GM12878 (cell line): ENCODE results near the gene PPM1D.

Experiments
- CHD4 ChIP-seq: fragments of 200-600 bp; sonication (generic); IDR thresholded peaks from 2 replicates; pipeline ENCODE4 v1.6.1; 2016; ENCODE audit warnings: mild to moderate bottlenecking
- CREM ChIP-seq: IDR thresholded peaks from 2 replicates; pipeline ENCODE4 v1.6.1; 2014; ENCODE audit warnings: antibody characterized with exemption, low read depth
- FOXK2 ChIP-seq: fragments of 450-650 bp; IDR thresholded peaks from 2 replicates; pipeline ENCODE4 v1.6.1; 2017; ENCODE audit warnings: mild to moderate bottlenecking, moderate library complexity
- NBN ChIP-seq: fragments of 450-650 bp; IDR thresholded peaks from 2 replicates; pipeline ENCODE4 v1.6.1; 2016
- NR2C2 ChIP-seq: IDR thresholded peaks from 2 replicates; pipeline ENCODE4 v1.6.1; 2011; ENCODE audit warnings: borderline replicate concordance, low read depth; ENCODE audit not compliant: control insufficient read depth, insufficient read length
- NRF1 ChIP-seq: conservative IDR thresholded peaks from 2 replicates; pipeline ENCODE4 v1.6.1; 2011; ENCODE audit warnings: mild to moderate bottlenecking, low read depth, low read length, improper control_type of control experiment
- POLR2A ChIP-seq: IDR thresholded peaks from 2 replicates; pipeline ENCODE4 v1.6.1; 2011; ENCODE audit warnings: low read depth, mild to moderate bottlenecking, low read length
- SRF ChIP-seq, 2 experiments: IDR thresholded peaks; 2 replicates each; pipeline ENCODE4 v1.6.1; 2011; ENCODE audit warnings: low read depth in 2 of 2, low read length in 2 of 2, mild to moderate bottlenecking in 1 of 2, moderate library complexity in 1 of 2
- ZNF24 ChIP-seq: fragments of 450-650 bp; IDR thresholded peaks from 2 replicates; pipeline ENCODE4 v1.6.1; 2017; ENCODE audit warnings: antibody characterized with exemption, mild to moderate bottlenecking
- TF ChIP-seq, protein P1 (sequence below), 3 experiments: IDR thresholded peaks in 2 of 3; conservative IDR thresholded peaks in 1 of 3; 2 replicates each; pipeline ENCODE4 v1.5.1; 2011; ENCODE audit warnings: low read depth in 3 of 3, low read length in 3 of 3, mild to moderate bottlenecking in 3 of 3, control low read depth in 2 of 3, moderate library complexity in 2 of 3, inconsistent platforms in 1 of 3, mixed read lengths in 1 of 3; ENCODE audit not compliant: control insufficient read depth in 2 of 3, insufficient read depth in 1 of 3; ENCODE audit errors: extremely low read depth in 1 of 3
- TF ChIP-seq, protein P2 (sequence below): fragments of 450-650 bp; formaldehyde crosslinking; IDR thresholded peaks from 2 replicates; pipeline ENCODE4 v1.5.0; 2022; ENCODE audit warnings: mild to moderate bottlenecking, missing genetic modification characterization

DNA sequence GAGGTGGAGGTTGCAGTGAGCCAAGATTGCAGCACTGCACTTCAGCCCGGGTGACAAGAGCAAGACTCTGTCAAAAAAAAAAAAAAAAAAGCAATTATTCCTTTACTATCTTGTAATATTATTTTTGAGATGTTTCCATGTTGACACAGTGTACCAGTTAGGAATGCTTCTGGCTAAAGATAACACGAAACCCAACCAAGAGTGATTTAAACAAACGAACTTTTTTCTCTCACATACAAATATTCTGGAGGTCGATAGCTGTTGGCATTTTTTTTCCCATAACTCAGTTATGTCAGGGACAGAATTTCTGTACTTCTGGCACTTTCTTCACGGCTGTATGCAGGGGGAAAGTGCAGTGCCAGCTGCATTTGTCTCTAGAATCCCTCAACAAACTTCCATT is 9.9 kb upstream of the PPM1D start:
- TF ChIP-seq CREM (no peak), NR2C2 (no peak), FOXK2 (no peak), ZNF24 (no peak), CHD4 (no peak), NBN (no peak), NRF1 (no peak), SRF (IDR thresholded peaks at IDR 0.05; ENCODE audit: low read depth in 2 of 2, low read length in 2 of 2) (no peak), POLR2A (no peak)
- TF ChIP-seq, protein P1, sequence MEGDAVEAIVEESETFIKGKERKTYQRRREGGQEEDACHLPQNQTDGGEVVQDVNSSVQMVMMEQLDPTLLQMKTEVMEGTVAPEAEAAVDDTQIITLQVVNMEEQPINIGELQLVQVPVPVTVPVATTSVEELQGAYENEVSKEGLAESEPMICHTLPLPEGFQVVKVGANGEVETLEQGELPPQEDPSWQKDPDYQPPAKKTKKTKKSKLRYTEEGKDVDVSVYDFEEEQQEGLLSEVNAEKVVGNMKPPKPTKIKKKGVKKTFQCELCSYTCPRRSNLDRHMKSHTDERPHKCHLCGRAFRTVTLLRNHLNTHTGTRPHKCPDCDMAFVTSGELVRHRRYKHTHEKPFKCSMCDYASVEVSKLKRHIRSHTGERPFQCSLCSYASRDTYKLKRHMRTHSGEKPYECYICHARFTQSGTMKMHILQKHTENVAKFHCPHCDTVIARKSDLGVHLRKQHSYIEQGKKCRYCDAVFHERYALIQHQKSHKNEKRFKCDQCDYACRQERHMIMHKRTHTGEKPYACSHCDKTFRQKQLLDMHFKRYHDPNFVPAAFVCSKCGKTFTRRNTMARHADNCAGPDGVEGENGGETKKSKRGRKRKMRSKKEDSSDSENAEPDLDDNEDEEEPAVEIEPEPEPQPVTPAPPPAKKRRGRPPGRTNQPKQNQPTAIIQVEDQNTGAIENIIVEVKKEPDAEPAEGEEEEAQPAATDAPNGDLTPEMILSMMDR (IDR thresholded peaks at IDR 0.05 in 2 of 3, conservative IDR thresholded peaks at IDR 0.05 in 1 of 3; ENCODE audit: control insufficient read depth in 2 of 3, extremely low read depth in 1 of 3, insufficient read depth in 1 of 3, low read depth in 3 of 3, low read length in 3 of 3) = no peak
- TF ChIP-seq, protein P2, sequence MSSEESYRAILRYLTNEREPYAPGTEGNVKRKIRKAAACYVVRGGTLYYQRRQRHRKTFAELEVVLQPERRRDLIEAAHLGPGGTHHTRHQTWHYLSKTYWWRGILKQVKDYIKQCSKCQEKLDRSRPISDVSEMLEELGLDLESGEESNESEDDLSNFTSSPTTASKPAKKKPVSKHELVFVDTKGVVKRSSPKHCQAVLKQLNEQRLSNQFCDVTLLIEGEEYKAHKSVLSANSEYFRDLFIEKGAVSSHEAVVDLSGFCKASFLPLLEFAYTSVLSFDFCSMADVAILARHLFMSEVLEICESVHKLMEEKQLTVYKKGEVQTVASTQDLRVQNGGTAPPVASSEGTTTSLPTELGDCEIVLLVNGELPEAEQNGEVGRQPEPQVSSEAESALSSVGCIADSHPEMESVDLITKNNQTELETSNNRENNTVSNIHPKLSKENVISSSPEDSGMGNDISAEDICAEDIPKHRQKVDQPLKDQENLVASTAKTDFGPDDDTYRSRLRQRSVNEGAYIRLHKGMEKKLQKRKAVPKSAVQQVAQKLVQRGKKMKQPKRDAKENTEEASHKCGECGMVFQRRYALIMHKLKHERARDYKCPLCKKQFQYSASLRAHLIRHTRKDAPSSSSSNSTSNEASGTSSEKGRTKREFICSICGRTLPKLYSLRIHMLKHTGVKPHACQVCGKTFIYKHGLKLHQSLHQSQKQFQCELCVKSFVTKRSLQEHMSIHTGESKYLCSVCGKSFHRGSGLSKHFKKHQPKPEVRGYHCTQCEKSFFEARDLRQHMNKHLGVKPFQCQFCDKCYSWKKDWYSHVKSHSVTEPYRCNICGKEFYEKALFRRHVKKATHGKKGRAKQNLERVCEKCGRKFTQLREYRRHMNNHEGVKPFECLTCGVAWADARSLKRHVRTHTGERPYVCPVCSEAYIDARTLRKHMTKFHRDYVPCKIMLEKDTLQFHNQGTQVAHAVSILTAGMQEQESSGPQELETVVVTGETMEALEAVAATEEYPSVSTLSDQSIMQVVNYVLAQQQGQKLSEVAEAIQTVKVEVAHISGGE = no peak
